Esophagus squamous epithelium (tissue), 4 donors: ENCODE data around the gene NTN5.

Experiments
- POLR2A ChIP-seq, 4 donors: fragments of 450-650 bp; IDR thresholded peaks; one replicate each; pipeline ENCODE4 v1.6.1; 2017; ENCODE audit warnings: antibody characterized with exemption in 4 of 4, mild to moderate bottlenecking in 4 of 4, moderate library complexity in 3 of 4
- TF ChIP-seq, protein P1 (sequence below), 6 experiments: fragments of 450-650 bp in 4 of 6; fragments of 200-600 bp in 2 of 6; sonication (generic) in 2 of 6; IDR thresholded peaks; one replicate each; pipeline ENCODE4 v1.5.1; 2016 to 2019; ENCODE audit warnings: antibody characterized with exemption in 6 of 6, mild to moderate bottlenecking in 4 of 6, moderate library complexity in 4 of 6

DNA sequence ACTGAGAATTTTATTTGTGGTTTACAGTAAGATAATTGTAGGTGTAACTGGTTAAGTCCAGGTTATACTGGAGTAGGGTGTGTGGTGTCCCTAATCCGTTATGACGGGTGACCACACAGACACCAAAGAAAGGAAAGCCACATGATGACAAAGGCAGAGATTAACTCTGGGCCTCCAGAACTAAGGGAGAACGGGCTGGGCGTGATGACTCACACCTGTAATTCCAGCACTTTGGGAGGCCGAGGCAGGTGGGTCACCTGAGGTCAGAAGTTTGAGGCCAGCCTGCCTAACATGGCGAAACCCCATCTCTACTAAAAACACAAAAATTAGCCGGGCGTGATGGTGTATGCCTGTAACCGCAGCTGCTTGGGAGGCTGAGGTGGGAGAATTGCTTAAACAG lies 12.8 kb upstream of the NTN5 start:
- TF ChIP-seq POLR2A (IDR thresholded peaks at IDR 0.05) = no peak
- TF ChIP-seq, protein P1, sequence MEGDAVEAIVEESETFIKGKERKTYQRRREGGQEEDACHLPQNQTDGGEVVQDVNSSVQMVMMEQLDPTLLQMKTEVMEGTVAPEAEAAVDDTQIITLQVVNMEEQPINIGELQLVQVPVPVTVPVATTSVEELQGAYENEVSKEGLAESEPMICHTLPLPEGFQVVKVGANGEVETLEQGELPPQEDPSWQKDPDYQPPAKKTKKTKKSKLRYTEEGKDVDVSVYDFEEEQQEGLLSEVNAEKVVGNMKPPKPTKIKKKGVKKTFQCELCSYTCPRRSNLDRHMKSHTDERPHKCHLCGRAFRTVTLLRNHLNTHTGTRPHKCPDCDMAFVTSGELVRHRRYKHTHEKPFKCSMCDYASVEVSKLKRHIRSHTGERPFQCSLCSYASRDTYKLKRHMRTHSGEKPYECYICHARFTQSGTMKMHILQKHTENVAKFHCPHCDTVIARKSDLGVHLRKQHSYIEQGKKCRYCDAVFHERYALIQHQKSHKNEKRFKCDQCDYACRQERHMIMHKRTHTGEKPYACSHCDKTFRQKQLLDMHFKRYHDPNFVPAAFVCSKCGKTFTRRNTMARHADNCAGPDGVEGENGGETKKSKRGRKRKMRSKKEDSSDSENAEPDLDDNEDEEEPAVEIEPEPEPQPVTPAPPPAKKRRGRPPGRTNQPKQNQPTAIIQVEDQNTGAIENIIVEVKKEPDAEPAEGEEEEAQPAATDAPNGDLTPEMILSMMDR (IDR thresholded peaks at IDR 0.05) = no peak
